Caco-2 (cell line): ENCODE results near the gene OR10A2. TPM values are rescaled to one million over a fixed set of nuclear protein-coding genes. Genes with fewer than 3 reads are reported as not detected.
"Not testable (repeated sequence)": the region's sequence is repeated elsewhere in the genome, so short reads cannot be mapped to it uniquely, and the experiment has no call there.

Experiments
- BruUV-seq: library from RNA; stranded (reverse); fragments of 400-500 nt; replicated peaks from 2 replicates; lab custom pipeline; 2021; lab: Mats Ljungman, UMichigan
- CTCF ChIA-PET: fragments of 300-600 bp; sonication (Branson Sonifier 250); formaldehyde crosslinking; loops from one replicate; lab custom pipeline; 2022; ENCODE audit warnings: antibody characterized with exemption; lab: Charles Lee
- POLR2A ChIA-PET: fragments of 300-600 bp; sonication (Branson Sonifier 250); formaldehyde crosslinking; loops from one replicate; lab custom pipeline; 2022; ENCODE audit warnings: antibody characterized with exemption; lab: Charles Lee
- DNase-seq, 2 experiments: peaks; one replicate each; pipeline versions ENCODE4 v3.0.0 to v3.0.0-alpha.2; 2020 to 2022
- H3K27me3 ChIP-seq: replicated peaks from 2 replicates; pipeline ENCODE4 v1.6.0; 2011; ENCODE audit warnings: low read length; ENCODE audit not compliant: control insufficient read depth, insufficient read depth
- H3K36me3 ChIP-seq: 2 replicates; pipeline ENCODE4 v1.5.1; 2011; ENCODE audit warnings: low read length; ENCODE audit not compliant: control insufficient read depth, insufficient read depth
- H3K4me1 ChIP-seq: fragments of 250-450 bp; sonication (Bioruptor Pico); 2 replicates; pipeline ENCODE4 v1.5.1; 2020; ENCODE audit warnings: mild to moderate bottlenecking
- H3K4me3 ChIP-seq: 2 replicates; pipeline ENCODE4 v1.5.1; 2011; ENCODE audit warnings: low read depth, mild to moderate bottlenecking, control low read depth, low read length
- H3K9me3 ChIP-seq: fragments of 250-450 bp; sonication (Bioruptor Pico); 2 replicates; pipeline ENCODE4 v1.5.1; 2020; ENCODE audit warnings: mild to moderate bottlenecking, moderate library complexity
- H3K27ac Mint-ChIP-seq: one replicate; pipeline ENCODE4 v1.8.0; 2022; ENCODE audit warnings: mixed read lengths; ENCODE audit not compliant: unreplicated experiment
- H3K27me3 Mint-ChIP-seq: one replicate; pipeline ENCODE4 v1.8.0; 2022; ENCODE audit warnings: mixed read lengths; ENCODE audit not compliant: insufficient read depth, unreplicated experiment
- H3K36me3 Mint-ChIP-seq: one replicate; pipeline ENCODE4 v1.8.0; 2022; ENCODE audit warnings: mild to moderate bottlenecking, mixed read lengths; ENCODE audit not compliant: insufficient read depth, unreplicated experiment
- H3K4me1 Mint-ChIP-seq: one replicate; pipeline ENCODE4 v1.8.0; 2022; ENCODE audit warnings: low read depth, mixed read lengths; ENCODE audit not compliant: unreplicated experiment
- H3K4me3 Mint-ChIP-seq: one replicate; pipeline ENCODE4 v1.8.0; 2022; ENCODE audit warnings: mild to moderate bottlenecking, moderate library complexity, mixed read lengths; ENCODE audit not compliant: unreplicated experiment
- H3K9me3 Mint-ChIP-seq: one replicate; pipeline ENCODE4 v1.8.0; 2022; ENCODE audit warnings: mixed read lengths; ENCODE audit not compliant: unreplicated experiment
- intact Hi-C: fragments of 100-400 bp; cut with micrococcal nuclease; formaldehyde crosslinking; loops from one replicate; pipeline ENCODE4 v1.10.0; 2022; ENCODE audit not compliant: unreplicated experiment
- total RNA-seq: library from RNA; stranded (reverse); gene quantifications from 2 replicates; pipeline ENCODE4 v1.2.3, GENCODE V29; 2022
- TF ChIP-seq, protein P1 (sequence below), 2 experiments: fragments of 200-600 bp in 1 of 2; IDR thresholded peaks; 1 replicate in 1 of 2; 2 replicates in 1 of 2; pipeline versions ENCODE4 v1.5.1 to v1.8.0; 2011 to 2022; ENCODE audit warnings: antibody characterized with exemption in 1 of 2, control low read depth in 1 of 2, inconsistent platforms in 1 of 2, low read depth in 1 of 2, low read length in 1 of 2, mild to moderate bottlenecking in 1 of 2, moderate library complexity in 1 of 2; ENCODE audit not compliant: insufficient read depth in 1 of 2, severe bottlenecking in 1 of 2, unreplicated experiment in 1 of 2

Gene OR10A2
- total RNA-seq, 1 experiment from 2014 or later = not detected

DNA sequence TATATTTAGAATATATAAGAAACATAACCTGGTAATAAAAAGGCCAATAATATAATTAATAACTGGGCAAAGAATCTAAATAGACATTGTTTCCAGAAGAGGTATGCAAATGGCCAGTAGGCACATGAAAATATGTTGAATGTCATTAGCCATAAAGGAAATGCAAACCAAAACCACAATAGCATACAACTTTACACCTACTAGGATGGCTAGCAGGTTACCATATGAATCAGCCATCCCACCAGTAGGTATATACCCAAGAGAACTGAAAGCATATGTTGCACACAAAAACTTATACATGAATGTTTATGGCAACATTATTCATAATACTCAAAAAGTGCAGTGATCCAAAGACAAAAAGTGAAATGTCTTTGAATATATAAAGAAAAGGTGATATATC, 32.2 kb downstream of the OR10A2 start:
- no peaks in the 10 kb centered on the region for H3K9me3 Mint-ChIP-seq
- no peak for DNase-seq
- ChIA-PET CTCF (no interaction called here), POLR2A (no interaction called here)
- Histone ChIP-seq H3K36me3 (no peaks in the 10 kb centered on the region), H3K9me3 (no peaks in the 10 kb centered on the region), H3K4me1 (no peaks in the 10 kb centered on the region), H3K4me3 (no peak overlapping the region), H3K27me3 (no peaks in the 10 kb centered on the region)
- intact Hi-C loops = no loop called here
- no peaks in the 10 kb centered on the region for H3K4me1 Mint-ChIP-seq
- no peak overlapping the region for H3K4me3 Mint-ChIP-seq
- BruUV-seq = no TSS peak
- TF ChIP-seq, protein P1, sequence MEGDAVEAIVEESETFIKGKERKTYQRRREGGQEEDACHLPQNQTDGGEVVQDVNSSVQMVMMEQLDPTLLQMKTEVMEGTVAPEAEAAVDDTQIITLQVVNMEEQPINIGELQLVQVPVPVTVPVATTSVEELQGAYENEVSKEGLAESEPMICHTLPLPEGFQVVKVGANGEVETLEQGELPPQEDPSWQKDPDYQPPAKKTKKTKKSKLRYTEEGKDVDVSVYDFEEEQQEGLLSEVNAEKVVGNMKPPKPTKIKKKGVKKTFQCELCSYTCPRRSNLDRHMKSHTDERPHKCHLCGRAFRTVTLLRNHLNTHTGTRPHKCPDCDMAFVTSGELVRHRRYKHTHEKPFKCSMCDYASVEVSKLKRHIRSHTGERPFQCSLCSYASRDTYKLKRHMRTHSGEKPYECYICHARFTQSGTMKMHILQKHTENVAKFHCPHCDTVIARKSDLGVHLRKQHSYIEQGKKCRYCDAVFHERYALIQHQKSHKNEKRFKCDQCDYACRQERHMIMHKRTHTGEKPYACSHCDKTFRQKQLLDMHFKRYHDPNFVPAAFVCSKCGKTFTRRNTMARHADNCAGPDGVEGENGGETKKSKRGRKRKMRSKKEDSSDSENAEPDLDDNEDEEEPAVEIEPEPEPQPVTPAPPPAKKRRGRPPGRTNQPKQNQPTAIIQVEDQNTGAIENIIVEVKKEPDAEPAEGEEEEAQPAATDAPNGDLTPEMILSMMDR (IDR thresholded peaks at IDR 0.05; ENCODE audit: insufficient read depth in 1 of 2, low read depth in 1 of 2, low read length in 1 of 2, severe bottlenecking in 1 of 2, unreplicated experiment in 1 of 2) = no peak
- peaks cover 11% of the 10 kb centered on the region for H3K27me3 Mint-ChIP-seq
- H3K36me3 Mint-ChIP-seq = no peaks in the 10 kb centered on the region
- no peak overlapping the region for H3K27ac Mint-ChIP-seq

- Histone ChIP-seq H3K4me3 (no peak overlapping the region), H3K9me3 (no peaks in the 10 kb centered on the region), H3K27me3 (no peaks in the 10 kb centered on the region), H3K36me3 (no peaks in the 10 kb centered on the region), H3K4me1 (no peaks in the 10 kb centered on the region; the same call in 1 of the 2 replicates)
- intact Hi-C loops = no loop called here
- POLR2A ChIA-PET = no interaction called here
- H3K4me1 Mint-ChIP-seq = no peaks in the 10 kb centered on the region
- H3K4me3 Mint-ChIP-seq = no peak overlapping the region
- CTCF ChIA-PET = no interaction called here
- no peak overlapping the region for H3K27ac Mint-ChIP-seq
- no peak for DNase-seq
- peaks cover 2% of the 10 kb centered on the region for H3K27me3 Mint-ChIP-seq
- TF ChIP-seq, protein P1 (IDR thresholded peaks at IDR 0.05; ENCODE audit: insufficient read depth in 1 of 2, low read depth in 1 of 2, low read length in 1 of 2, severe bottlenecking in 1 of 2, unreplicated experiment in 1 of 2) = no peak
- no TSS peak for BruUV-seq
- H3K9me3 Mint-ChIP-seq = no peaks in the 10 kb centered on the region
- H3K36me3 Mint-ChIP-seq = no peaks in the 10 kb centered on the region
These were observed 36.1 kb downstream of the OR10A2 start for GRCh38 chr11:6898911-6899310.

GRCh38 chr11:6900327-6900999, 37.6 kb downstream of the OR10A2 start:
- TF ChIP-seq, protein P1 (IDR thresholded peaks at IDR 0.05; ENCODE audit: insufficient read depth in 1 of 2, low read depth in 1 of 2, low read length in 1 of 2, severe bottlenecking in 1 of 2, unreplicated experiment in 1 of 2) = no peak
- Mint-ChIP-seq H3K4me3 (no peak overlapping the region), H3K36me3 (no peaks in the 10 kb centered on the region), H3K9me3 (no peaks in the 10 kb centered on the region), H3K27me3 (peaks cover 2% of the 10 kb centered on the region), H3K4me1 (no peaks in the 10 kb centered on the region), H3K27ac (no peak overlapping the region)
- H3K4me3 ChIP-seq = no peak overlapping the region
- ChIA-PET POLR2A (no interaction called here), CTCF (interaction anchor here (0.8 kb wide), 1 partner anchor 88 kb away, joined by 3 read pairs; no protein-coding TSS in a partner anchor)
- no peaks in the 10 kb centered on the region for H3K27me3 ChIP-seq
- BruUV-seq = no TSS peak
- H3K9me3 ChIP-seq = no peaks in the 10 kb centered on the region
- H3K36me3 ChIP-seq = no peaks in the 10 kb centered on the region
- intact Hi-C loops = no loop called here
- DNase-seq = no peak
- no peaks in the 10 kb centered on the region; the same call in 1 of the 2 replicates for H3K4me1 ChIP-seq

DNA sequence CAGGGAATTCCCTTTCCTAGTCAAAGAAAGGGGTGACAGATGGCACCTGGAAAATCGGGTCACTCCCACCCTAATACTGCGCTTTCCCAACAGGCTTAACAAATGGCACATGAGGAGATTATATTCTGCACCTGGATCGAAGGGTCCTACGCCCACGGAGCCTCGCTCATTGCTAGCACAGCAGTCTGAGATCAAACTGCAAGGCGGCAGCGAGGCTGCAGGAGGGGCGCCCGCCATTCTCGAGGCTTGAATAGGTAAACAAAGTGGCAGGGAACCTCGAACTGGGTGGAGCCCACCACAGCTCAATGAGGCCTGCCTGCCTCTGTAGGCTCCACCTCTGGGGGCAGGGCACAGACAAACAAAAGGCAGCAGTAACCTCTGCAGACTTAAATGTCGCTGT, 41.9 kb downstream of the OR10A2 start:
- intact Hi-C loops, H3K9me3 Mint-ChIP-seq, H3K4me3 Mint-ChIP-seq, H3K9me3 ChIP-seq, H3K4me1 ChIP-seq, H3K4me1 Mint-ChIP-seq, H3K36me3 Mint-ChIP-seq, DNase-seq, H3K4me3 ChIP-seq, H3K27me3 ChIP-seq, BruUV-seq, CTCF ChIA-PET, POLR2A ChIA-PET, H3K27ac Mint-ChIP-seq, H3K36me3 ChIP-seq, H3K27me3 Mint-ChIP-seq: not testable (repeated sequence)
